HG02970 (cell line): ENCODE measurements around the gene CHMP1A.
"Not testable (repeated sequence)": the region's sequence is repeated elsewhere in the genome, so short reads cannot be mapped to it uniquely, and the experiment has no call there.

Experiments
- ATAC-seq: cut with Tn5 transposase; IDR thresholded peaks from one replicate; pipeline ENCODE4 v1.9.1; 2021; ENCODE audit warnings: mild to moderate bottlenecking, moderate library complexity, moderate number of reproducible peaks; ENCODE audit not compliant: unreplicated experiment, low FRiP score

Gene CHMP1A

GRCh38 chr16:89661215-89661614 lies 3.7 kb upstream of the CHMP1A start:
- ATAC-seq = no peak

DNA sequence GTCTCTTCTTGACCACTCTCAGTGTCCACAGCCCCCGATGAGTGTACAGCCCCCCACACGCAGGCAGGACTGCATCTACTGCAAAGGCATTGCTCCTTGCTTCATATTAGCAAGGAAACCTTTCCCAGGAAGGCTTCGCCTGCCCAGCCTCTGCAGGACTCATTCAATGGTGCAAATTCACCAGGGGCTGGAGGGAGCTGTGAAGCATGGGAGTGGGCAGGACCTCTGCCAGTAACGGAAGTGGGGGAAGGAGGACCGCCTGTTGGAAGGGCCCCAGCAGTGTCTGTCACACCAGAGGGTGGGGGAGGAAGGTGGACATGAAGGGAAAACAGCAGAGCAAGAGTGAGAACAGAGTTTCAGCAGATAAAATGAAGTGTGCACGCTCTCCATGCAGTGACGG lies 2.6 kb upstream of the CHMP1A start:
- no peak for ATAC-seq

DNA sequence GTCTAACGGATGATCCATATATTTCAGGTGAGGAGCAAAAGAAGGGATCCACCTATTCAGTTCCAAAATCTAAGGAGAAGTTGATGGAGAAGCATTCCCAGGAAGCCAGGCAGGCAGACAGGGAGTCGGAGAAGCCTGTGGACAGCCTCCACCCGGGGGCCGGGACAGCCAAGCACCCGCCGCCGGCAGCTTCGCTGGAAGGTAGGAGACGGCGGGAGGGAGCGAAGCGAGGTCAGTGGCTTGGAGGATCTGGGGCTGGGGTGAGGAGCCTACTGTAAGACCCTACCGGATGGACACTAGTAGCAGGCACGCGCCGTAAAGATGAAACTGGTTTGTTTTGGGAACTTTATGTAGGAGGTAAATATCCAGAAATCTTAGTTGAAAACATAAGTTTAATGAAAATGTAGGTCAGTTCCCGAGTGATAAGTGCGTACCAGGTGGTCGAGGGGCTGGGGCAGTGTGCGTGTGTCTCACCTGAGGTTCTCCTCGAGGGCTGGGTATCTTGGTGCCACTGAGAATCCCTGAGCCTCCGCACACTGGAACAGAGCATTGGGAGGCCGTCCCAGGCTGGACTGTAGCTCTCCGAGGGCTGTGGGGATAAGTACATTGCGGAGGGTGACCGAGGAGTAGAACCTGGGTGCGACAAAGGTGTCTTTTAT lies 842 bp upstream of the CHMP1A start:
- ATAC-seq = no peak

DNA sequence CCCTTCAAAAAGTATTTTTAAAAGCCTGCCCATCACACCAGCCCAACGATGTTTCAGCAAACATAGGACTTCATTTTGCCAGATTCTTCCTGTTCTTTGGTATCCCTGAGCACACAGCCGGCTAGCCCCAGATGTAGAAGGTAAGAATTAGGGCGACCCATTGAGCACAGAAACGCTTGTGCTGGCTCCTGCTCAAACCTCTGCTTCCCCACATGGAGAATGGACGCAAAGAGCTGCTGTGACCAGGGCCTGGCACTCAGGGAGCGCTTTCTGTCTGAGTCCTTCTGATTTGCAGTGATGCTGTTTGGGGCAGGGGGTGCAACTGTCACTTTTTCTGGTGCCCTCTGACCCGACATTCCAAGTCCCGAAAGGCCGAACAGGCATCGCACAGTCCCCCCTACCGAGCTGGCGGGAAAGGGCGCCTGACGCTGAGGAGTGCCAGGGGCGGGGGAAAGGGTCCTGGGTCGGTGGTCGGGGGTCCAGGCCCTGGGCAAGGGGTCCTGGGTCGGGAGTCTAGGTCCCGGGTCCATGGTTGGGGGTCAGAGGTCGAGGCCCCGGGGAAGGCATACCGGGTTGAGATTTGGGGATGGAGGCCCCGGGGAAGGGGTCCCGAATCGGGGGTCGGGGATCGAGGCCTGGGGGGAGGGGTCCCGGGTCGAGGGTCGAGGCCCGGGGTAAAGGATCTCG lies 930 bp downstream of the CHMP1A start:
- no peak for ATAC-seq

- ATAC-seq = no peak
These were observed 2.4 kb downstream of the CHMP1A start for GRCh38 chr16:89655062-89655643.

GRCh38 chr16:89653656-89654295 lies 3.7 kb downstream of the CHMP1A start:
- ATAC-seq = no peak

DNA sequence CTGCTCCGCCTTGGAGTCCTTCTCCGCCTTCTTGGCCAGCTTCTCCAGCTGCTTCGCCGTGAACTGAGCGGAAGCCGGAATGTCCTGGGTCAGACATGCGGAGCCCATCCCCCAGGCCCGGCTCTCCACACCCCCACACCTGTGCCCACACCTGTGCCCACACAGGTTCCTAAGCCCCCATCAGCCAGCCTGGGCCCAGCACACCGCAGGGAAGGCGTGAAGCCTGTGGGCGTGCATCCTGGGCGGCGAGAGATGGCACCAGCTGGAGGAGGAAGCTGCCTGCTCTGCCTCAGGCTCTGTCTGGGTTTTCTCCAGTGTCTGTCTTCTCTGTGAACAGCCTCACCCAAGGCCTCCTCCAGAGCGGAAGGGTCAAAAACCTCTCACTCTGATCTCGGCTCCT lies 5.9 kb downstream of the CHMP1A start:
- no peak for ATAC-seq

- ATAC-seq = no peak
These were observed 10.6 kb downstream of the CHMP1A start for GRCh38 chr16:89646906-89647305.

DNA sequence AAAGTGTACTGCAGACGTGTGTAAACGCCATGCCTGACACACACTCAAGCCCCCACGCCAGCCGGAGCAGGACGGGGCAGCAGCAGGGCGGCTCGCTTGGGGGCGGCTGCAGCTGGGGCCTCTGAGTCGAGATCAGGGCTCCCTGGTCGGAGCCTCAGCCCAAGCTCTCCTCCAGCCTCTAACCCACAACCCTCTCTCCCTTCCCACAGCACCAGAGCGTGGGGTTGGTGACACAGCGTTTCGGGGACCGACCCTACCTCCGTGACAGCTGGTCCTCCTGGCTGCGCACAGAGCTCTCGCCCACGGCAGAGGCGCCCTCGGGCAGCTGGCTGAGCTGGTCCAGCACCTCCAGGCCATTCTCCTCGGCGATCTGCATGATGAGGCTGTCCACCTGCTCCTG lies 11.2 kb downstream of the CHMP1A start:
- no peak for ATAC-seq

DNA sequence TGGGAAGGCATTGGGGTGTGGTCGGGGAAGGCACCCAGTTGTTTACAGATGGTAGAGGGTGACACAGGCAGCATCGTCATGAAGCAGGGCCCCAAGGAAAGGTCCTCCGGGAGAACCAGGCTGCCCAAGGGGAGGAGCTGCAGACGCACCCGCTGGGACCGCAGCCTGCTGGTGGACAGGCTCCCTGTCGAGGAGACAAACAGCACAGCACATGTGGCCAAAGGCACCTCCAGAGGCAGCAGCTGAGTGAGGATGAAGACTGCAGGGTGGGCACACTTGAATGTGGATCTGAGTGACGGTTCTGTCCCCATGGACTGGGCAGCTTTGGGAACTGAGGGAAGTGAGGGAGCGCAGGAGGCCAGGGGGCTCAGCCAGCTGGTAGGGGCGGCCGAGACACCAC lies 12.4 kb downstream of the CHMP1A start:
- no peak for ATAC-seq

- ATAC-seq = no peak
These were observed 13.7 kb downstream of the CHMP1A start for GRCh38 chr16:89643769-89644300.

DNA sequence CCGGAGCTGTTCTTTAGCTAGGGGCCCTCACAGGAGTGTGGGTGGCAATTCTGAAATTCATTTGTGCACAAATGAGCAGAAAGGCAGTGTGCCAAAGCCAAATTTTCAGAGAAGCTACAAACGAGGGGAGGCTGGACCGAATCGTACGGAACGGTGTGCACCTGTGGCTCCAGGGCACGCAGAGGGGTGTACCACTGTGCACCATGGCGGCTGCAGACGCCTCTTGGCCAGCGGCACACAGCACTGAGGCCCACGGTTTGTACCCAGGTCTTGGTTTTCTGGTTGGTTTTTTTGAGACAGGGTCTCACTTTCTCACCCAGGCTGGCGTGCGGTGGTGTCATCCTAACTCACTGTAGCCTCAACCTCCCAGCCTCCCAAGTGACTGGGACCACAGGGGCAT lies 14.9 kb downstream of the CHMP1A start:
- no peak for ATAC-seq

DNA sequence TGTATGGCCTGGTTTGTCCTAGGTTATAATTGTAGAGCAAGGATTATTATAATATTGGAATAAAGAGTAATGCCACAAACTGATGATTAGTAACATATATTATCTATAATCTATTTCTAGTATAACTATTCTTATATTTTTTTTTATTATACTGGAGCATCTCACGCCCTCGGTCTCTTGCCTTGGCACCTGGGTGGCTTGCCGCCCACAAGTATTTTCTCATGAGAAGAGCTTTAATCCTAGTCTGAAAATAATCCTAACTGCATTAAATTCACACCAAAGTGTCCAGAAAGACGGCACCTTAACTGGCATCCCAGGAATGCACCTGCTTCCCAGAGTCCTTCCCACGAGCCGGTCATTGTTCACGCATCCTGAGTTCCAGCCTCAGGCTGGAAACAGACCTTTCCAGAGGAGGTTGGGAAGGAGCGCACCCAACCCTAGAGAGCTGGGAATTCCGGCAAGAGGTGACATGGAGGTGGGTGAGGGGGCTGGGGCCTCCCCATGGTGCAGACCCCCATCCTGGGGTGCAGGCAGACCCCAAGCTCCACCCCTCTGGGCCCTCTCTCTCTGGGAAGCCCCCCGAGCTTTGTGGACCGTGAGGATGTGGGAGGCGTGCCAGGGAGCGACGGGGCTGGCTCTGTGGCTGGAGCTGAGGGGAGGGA lies 15.9 kb downstream of the CHMP1A start:
- ATAC-seq = no peak

- no peak for ATAC-seq
These were observed 18.1 kb downstream of the CHMP1A start for GRCh38 chr16:89639385-89639784.

GRCh38 chr16:89638455-89638854 lies 19.1 kb downstream of the CHMP1A start:
- ATAC-seq = no peak

- ATAC-seq = no peak
These were observed 20.1 kb downstream of the CHMP1A start for GRCh38 chr16:89637379-89637778.

GRCh38 chr16:89636663-89637062 lies 20.8 kb downstream of the CHMP1A start:
- no peak for ATAC-seq

- ATAC-seq = not testable (repeated sequence)
These were observed 22.8 kb downstream of the CHMP1A start for GRCh38 chr16:89634463-89635385.

GRCh38 chr16:89633064-89633631 lies 24.4 kb downstream of the CHMP1A start:
- no peak for ATAC-seq
